NCI-H1436 treated with DMSO at 0.1 percent for 48 hours (cell line): ENCODE results near the gene VSIG10L.

Experiments used
- DNase-seq: peaks from one replicate; lab custom pipeline; 2025; lab: John Stamatoyannopoulos, UW

The VSIG10L gene

DNA sequence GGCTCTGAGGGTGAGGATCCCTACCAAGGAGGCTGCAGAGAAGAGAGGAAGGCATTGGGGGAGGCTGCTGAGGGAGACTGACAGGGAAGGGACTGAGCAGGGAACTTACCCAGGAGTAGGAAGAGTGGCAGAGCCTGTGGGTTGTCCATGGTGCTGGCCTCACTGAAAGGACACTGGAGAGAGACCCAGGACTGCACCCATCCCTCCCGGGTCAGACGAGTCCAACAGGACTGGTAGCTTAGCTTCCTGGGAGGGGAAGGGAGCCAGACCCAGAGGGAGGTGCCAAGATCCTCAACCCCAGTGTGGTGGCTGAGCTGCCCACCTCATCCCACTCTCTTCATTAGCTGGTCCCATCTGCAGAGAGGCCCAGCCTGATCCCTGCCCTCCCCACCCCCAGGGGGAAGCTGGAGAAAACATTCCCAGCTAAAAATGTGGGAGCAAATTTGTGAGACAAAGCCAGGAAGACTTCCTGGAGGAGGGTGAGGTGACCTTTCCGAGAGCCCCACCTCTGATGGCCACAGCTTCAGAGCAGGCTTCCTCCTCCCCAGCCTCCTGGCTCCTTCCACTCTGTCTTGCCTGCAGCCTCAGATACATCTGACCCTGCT, at the start of gene VSIG10L:
Gene VSIG10L (minus strand): TSS at position 164 of the 605 bp plus-strand sequence. CDS start 15 bp downstream, at position 149.
- no peak for DNase-seq

DNA sequence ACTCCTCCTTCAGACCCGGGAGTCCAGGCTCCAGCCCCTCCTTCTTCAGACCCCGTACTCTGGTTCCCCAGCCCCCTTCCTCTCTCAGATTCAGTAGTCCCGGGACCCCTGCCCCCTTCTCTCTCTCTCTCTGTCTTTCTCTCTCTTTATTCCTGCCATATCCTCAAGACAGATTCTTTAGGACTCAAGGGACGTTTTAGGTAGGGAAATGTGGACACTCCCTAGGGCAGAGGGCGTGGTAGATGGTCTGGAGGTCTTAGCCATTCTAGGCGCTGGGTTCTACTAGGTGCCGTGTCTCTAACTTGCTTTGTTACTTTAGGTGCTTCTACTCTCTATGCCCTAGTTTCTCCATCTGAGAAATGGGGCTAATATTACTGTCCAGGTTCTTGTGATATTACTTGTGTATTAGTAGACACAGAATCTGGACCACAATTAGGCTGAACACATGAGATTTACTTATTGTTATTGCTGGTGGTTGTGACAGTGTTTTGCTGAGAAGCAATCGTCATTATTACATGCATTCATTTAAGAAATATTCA, 49.2 kb upstream of the VSIG10L start:
- DNase-seq: no peak

DNA sequence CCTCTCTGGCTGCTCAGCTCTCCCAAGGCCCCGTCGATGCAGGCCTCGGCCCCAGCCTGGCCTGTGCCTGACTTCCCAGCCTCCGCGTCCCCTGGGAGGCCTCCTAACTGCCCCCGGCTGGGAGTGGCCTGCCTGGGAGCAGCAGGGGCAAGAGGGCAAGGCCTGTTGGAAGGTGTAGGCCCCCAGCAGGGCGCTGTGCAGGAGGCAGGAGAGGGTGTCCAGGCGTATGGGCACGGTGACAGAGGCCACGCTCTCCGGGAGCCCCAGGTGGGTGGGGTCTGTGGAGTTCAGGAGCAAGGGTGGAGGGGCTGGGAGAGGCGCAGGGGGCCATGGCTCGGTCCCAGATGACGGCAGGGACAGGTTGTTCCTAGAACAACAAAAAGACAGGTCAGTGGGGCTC, 47.2 kb upstream of the VSIG10L start:
- no peak for DNase-seq

DNA sequence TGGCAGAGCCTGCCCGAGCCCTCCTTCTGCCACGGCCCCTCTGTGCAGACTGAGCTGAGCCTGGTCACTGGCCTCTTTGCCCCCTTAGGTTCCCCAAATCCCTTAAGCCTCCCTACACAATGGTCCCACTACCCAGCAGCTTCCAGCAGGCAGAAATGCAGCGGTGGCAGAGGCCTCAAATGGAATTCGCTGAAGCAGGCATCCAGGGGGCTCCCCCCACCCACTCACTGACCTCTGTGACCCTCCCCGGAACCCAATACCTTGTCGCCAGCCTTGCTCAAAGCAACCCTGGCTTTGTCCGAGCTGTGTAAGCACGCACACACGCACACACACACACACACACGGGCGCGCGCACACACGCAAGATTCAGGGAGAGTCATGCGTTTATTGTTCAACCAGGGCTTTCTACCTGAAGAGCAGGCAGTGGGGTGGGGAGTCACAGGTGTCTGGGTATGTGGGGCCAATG, 46.0 kb upstream of the VSIG10L start, which contains the start of gene LIM2:
Gene LIM2 (minus strand): TSS at position 51 of the 466 bp plus-strand sequence. CDS start 531 bp downstream, outside the sequence.
- no peak for DNase-seq

DNA sequence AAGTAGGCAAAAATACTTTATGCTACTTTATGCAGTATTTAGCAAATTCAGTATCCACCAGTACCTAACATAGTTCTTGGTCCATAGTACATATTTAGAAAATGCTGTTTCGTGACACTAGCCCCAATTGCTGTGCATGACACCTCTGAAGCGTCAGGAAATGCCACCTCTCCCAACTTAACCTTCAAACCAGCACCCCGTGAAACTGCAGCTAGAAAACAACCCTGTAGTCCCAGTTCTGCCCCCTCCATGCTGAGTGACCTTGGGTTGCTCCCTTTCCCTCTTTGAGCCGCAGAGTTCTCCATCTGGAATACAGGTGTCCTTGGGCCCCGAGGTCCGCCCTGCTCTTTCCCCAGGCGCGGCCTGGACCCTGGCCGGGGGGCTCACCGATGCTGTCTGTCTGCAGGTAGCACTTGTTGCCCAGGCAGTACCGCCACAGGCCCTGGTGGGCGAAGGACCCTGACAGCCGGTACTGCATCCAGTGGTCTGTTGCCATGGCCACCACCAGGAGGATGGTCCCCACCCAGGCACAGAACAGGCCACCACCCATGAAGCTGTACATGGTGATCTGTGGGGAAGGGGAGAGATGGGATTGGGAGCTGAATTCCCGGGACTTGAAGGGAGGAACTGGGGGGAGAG, 45.1 kb upstream of the VSIG10L start:
- no peak for DNase-seq

DNA sequence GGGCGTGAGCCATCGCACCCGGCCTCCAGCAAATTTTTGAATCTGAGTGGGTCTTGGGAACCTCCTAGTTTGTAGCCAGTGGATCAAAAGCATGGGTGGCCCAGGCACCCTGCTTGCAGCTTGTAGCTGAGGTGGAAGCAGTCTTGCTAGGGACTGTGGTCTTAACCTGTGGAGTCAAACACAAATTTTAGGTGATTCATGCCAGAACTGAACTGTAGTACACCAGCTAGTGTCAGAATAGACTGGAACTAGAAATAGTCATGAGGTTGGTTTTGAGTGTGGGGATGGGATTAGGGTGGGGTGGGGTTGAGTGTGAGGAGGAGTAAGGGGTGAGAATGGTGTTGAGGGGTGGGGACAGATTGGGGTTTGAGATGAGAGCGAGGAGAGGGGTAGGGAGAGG, 40.1 kb upstream of the VSIG10L start:
- DNase-seq: no peak

DNA sequence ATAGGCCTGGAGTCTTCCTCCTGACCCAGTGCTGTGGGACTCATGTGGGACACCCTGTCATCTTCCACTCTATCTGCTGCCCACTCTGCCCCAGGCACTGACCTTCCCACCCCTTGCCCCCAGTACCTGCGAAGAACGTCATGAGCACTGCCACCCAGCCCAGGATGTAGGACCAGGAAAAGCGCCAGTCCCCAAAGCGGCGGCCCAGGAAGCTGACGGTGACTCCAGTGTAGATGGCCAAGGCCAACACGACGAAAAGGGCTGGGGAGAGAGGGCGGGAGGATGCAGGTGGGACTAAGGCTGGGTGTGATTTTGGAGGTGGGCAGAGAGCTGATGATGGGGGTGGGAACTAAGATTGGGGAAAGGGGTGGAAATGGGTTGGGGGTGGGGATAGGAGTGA, 38.4 kb upstream of the VSIG10L start:
- DNase-seq: no peak

DNA sequence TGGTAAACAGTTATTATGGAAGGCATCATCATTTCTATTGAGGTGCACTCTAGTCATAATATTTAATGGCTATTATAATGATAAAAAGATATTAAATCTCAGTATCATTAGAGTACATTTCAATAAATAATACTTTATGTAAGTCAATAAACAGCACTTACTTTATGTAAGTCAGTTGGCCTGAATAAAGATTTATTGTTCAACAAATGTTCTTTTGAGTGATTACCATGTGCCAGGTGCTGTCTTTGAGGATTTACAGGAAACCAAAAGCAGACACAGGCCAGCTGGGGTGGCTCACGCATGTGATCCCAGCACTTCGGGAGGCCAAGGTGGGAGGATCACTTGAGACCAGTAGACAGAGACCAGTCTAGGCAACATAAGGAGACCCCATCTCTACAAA, 35.5 kb upstream of the VSIG10L start:
- DNase-seq: no peak

DNA sequence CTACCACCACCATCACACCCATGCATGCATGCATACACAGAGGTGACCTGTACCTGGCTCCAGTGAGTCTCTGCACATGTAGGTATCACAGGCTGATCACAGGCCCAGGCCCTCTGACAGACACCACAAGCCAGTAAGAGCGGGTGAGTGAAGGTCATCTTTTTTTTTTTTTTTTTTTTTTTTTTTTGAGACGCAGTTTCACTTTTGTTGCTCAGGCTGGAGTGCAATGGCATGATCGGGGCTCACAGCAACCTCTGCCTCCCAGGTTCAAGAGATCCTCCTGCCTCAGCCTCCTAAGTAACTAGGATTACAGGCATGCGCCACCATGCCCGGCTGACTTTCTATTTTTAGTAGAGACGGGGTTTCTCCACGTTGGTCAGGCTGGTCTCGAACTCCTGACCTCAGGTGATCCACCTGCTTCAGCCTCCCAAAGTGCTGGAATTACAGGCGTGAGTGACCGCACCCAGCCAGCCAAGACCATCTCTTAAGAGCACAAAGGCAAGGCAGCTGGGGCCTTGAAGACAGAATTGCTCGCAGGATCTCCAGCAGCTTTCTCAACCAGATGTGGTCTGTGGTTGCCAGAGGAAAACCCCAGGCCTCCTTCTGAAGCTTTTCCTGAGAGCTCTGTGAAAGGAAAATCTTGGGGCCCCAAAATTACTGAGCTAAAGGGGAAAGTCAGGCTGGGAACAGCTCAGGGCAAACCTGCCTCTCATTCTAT, 33.7 kb upstream of the VSIG10L start:
- no peak for DNase-seq

DNA sequence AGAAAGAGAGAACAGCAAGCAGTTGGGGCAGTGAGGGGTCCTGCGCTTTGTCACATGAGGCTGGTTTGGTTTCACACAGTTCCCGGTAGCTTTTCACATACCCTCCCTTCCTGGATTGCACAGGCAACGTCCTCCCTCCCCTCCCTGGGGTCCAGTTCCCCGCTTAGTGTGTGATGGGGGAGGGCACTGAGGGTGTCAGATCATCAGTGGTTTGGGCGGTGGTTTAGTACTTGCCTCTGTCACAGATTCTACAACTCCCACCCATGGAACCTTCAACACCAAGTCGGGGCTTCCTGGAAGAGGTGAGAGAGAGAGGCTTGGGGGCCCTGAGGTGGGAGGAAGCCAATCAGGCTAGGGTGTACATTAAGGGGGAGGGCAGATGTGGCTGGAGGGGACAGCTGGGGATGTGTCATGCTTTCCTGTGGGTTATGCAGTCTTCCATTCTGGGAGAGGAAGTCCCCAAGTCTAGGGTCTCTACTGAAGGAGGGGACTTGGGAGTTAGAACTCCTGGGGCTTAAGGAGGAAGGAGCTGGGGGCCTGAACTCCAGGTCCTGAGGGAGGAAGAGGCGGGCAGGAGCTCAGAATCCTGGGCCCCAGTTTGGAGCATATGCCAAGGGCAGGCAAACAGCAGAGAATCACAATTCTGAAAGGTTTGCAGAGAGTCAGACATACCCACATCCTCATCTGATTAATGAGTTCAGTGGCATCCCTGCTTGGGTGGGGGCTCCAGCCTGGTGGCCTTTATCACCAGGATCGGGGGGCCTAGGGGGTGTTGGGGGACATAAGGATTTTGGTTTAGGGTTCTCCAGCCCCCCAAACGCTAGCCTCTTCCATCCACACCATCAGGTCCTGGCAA, 30.9 kb upstream of the VSIG10L start, which contains the start of gene NKG7:
Gene NKG7 (minus strand): TSS at position 6 of the 856 bp plus-strand sequence. CDS start 119 bp downstream, outside the sequence.
- DNase-seq: no peak

DNA sequence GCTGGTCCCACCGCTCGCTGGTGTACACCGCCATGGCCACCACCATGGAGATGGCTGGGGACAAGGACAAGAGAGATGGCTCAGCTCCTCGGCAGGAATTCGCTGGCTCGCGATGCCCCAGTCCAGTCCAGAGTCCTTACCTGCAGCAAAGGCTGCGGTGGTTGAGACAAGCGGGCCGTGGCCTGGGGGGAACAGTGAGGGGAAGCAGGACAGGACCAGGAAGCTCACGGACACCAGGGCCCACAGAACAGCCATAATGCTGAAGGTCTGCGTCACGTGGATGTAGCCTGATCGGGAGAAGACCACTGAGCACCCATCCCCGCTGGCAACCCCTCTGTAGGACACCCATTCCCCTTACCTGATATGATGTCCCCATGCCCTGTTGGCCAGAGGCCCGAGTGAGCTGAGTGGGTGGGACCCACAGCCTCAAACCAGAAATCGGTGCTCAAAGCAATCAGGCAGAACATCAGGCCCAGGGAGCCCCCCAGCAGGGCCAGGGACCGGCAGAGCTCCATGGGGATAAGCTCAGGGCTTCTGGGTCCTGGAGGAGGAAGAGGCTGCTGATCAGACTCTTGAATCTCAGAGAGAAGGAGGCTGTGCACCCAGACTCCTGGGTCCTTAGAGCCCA, 30.2 kb upstream of the VSIG10L start:
- DNase-seq: no peak

DNA sequence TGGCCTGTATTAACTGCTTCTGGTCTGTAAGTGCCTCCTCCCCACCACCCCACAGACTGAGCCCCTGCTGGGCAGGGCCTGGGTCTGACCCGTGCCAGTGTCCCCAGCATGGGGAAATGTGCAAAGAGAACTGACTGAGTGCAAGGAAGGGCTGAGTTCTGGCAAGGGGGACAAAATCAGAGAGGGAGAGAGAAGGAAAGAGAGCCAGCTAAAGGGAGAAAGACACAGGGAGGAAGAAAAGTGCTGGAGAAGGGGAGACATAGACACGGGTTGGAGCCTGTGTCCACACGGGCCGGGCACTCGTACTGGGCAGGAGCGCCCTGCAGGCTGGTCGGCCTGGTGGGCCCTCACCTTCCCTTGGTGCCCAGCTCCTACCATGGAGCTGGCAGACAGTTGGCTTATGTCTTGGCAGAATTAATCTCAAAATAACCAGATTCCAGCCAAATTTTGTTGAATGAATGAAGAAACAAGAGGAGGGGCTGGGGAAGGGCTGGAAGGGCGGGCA, 29.3 kb upstream of the VSIG10L start:
- DNase-seq: no peak

DNA sequence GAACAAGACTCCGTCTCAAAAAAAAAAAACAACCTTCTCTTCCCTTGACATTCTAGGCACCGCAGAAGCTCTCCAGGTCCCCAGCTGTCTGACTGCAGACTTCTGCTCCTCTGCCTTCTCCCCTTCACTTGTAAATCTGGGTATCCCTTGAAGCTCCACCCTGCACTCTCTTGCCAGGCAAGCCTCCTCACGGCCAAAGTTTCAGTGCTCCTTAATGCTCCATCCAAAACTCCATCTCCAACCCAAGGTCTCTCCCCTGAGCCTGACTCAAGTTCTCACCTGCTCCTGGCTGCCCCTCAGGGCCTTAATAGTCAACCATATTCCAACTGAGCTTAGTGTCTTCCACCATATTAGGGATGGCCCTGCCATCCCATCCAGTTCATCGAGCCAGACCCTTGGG, 28.3 kb upstream of the VSIG10L start:
- DNase-seq: no peak

DNA sequence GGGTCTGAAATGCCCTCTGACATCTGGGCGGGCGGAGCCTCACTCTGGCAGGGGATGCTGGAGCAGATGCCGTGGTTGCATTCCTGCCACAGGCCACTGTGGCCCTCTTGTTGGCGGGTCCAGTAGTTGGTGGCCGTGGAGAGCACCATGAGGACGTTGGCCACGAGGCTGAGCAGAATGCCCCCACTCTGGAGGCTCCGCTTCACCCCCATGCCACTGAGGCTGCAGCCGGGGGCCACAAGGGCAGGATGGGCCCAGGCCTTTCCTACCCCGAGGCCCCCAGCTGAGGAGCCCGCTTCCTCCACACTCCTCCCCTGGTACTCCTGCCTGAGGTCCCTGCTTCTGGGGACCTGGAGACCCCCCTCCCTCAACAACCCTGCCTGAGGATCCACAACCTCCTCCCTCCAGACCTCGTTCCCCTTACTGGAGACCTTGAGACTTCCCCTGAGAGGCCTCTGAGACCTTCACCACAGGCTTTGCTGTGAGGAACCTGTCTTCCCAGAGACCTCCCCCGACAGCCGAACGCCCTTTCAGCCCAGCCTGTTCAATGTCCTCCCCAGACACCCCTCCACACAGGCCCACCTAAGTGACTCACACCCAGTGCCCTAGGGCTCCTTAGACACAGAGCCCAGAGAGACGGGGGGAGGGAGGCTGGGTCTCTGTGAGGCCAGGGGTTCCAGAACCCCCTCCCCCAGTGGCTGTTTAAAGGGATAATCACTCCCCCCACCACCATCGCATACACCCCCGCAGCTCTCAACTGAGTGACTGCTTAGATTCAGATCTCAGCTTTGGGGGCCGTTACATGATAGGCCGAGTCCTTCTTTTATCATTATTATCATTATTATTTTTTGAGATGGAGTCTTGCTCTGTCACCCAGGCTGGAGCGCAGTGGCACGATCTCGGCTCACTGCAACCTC, 26.7 kb upstream of the VSIG10L start, which contains the start of gene CLDND2:
Gene CLDND2 (minus strand): TSS at position 638 of the 917 bp plus-strand sequence. CDS start 426 bp downstream, at position 212.
- DNase-seq: no peak

DNA sequence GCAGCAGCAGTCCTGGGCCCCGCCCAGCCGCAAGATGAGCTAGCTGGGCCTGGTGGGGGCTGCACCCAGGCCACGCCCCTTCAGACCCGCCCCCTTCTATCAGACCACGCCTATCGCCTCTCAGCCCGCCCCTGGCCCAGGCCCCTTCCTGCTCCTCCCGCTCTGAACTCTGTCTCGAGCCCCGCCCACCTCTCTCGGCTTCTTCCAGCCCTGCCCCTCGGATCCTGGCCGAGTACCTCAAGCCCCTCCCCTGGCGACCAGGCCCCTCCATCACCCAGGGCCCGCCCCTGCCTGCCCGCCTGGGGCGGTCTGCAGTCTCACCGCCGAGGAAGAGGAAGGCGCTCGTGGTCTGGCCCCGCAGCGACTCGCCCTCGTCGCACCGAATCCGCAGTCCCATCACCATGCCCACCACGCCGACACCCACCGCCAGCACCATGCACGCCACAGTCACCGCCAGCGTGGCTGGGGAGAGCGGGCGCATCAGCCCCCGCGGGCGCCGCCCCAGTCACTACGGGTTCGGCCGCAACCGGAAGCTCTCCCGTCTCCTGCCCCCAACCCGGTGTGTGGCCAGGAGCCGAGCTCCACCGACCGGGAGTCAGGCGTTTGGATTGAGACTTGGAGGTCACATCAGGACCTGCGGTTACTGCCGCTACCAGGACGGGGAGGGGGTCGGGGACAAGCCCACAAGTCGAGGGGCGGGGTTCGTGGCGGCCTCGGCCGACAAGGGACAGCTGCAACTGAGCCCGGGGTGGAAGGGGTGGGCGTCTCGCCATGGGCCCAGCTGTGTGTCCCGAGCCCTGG, 25.8 kb upstream of the VSIG10L start:
- DNase-seq: peak; percentile 95

DNA sequence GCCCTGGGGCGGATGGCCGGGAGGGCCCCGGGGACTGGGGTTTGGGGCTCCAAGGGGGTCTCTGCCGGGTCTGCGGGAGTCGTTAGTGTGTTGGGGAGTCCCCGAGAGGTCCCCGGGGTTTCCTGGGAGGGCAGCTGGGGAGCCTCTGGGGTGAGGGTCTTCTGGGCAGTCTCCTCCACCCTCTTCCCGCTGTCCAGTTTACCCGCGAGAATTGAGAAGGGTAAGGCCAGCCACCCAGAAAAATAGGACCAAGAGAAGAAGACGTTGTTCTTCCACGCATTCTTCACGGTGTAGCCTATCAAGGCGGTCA, 25.3 kb upstream of the VSIG10L start:
- no peak for DNase-seq

DNA sequence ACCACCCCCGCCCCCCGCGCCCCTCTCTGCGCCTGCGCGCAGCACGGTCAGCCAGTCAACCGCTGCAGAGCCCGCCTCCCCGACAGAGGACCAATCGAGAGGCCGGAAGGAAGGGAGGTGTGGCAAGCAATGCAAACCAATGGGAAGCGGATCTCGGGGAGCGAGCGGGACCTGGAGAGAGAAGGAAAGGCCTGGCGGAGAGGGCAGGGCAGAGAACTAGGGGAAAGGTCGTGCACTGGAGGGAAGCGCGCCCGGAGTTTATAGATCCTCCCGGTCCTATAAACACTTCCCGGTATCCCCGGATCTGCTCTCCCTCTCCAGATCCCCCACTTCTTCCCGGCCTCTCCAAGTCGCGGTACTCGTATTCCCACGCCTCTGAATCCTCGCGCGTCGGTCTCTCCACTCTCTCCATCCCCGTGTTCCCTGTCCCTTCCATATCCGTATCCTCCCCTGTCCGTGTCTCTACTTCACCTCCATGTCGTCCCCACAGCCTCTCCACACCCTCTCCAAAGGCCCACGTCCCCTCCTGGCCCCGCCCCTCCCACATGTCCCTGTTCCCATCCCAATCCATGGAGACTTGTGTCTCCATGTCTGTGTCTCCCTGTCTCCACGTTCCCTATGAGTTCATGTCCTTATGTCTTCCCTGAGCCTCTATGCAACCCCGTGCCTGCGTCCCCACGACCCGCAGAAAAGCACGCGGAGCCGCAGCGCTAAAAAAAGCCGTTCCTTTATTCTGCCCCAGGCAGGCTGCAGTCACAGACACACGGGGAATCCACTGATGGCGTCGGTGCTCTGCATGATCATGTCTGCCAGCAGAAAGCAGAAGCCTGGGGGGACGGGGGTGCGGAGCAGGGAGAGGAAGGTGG, 24.7 kb upstream of the VSIG10L start:
- peak; percentile 94 for DNase-seq

DNA sequence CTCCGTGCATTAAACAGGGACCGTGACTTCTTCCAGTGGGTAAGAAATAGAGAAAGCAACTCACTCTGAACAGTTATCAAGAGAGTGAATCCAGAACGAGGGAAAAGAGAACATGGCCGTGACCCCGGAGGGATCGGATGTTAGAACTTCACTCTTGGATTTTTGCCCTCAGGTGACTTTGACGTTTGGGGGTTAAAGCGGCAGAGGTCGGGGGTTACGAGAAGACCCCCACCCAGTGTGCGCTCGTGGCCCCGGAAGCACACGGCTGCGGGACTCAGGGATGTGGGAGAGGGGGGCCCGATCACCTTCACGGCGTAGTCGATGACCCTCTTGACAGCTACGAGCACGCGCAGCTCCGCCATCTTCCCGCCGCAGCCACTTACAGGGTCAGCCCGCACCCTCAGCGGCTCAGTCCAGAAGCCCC, 24.0 kb upstream of the VSIG10L start, which contains the start of gene ETFB:
Gene ETFB (minus strand): TSS at position 424 of the 424 bp plus-strand sequence. CDS start 62 bp downstream, at position 362.
- DNase-seq: no peak
